ENCODE results near the gene CCN2. TPM values are rescaled to one million over a fixed set of nuclear protein-coding genes. Genes with fewer than 3 reads are reported as not detected.

CCN2 gene
- polyA plus RNA-seq, 1 of the 3 experiments (the other 2 are of a cell fraction), result 709 TPM

- no peak for TF ChIP-seq EP300 (IDR thresholded peaks at IDR 0.05; ENCODE audit: borderline replicate concordance in 1 of 2, low read depth in 1 of 2, low read length in 1 of 2)
Measured at GRCh38 chr6:131914967-131915751, 36.0 kb downstream of the CCN2 start (continued).

- Histone ChIP-seq H3K9ac (no peak overlapping the region), H3K79me2 (ENCODE audit: insufficient read depth) (no peaks in the 10 kb centered on the region), H3K4me2 (no peak overlapping the region), H3K27me3 (ENCODE audit: insufficient read depth) (peaks cover 30% of the 10 kb centered on the region), H3K4me3 (ENCODE audit: low read depth in 2 of 2, low read length in 1 of 2) (no peak overlapping the region), H3K9me3 (no peaks in the 10 kb centered on the region), H3F3A (replicated peaks; ENCODE audit: insufficient read depth) (peaks cover 4% of the 10 kb centered on the region), H3K27ac (ENCODE audit: low read depth in 2 of 2, low read length in 1 of 2) (no peak overlapping the region), H3K36me3 (replicated peaks in 1 of 2; ENCODE audit: control insufficient read depth in 1 of 2, insufficient read depth in 2 of 2, low read length in 1 of 2) (no peaks in the 10 kb centered on the region), H2AFZ (ENCODE audit: low read depth) (no peak overlapping the region), H4K20me1 (ENCODE audit: insufficient read depth) (no peaks in the 10 kb centered on the region), H3K9me2 (no peaks in the 10 kb centered on the region), H3K4me1 (ENCODE audit: control insufficient read depth in 1 of 2, insufficient read depth in 2 of 2, low read depth in 1 of 2, low read length in 1 of 2) (no peaks in the 10 kb centered on the region)
- POLR2A ChIA-PET, result no interaction called here
- CTCF ChIA-PET, result interaction anchor here (0.8 to 2.9 kb wide), 8 partner anchors 11 to 306 kb away, joined by 3 to 30 read pairs (median 4); no protein-coding TSS in a partner anchor
- no peak for DNase-seq
- TF ChIP-seq JUND (IDR thresholded peaks at IDR 0.05) (no peak), RAD21 (IDR thresholded peaks at IDR 0.05; ENCODE audit: low read length) (no peak), YY1 (IDR thresholded peaks at IDR 0.05; ENCODE audit: low read depth) (no peak), FOXM1 (IDR thresholded peaks at IDR 0.05; ENCODE audit: low read depth) (no peak), USF2 (IDR thresholded peaks at IDR 0.05; ENCODE audit: borderline replicate concordance, low read depth, low read length) (no peak), REST (IDR thresholded peaks at IDR 0.05; ENCODE audit: low read depth, low read length) (no peak), ELF1 (IDR thresholded peaks at IDR 0.05) (no peak)
- WGBS (ENCODE audit: low lambda C conversion rate), result 4% methylated on average over 1 of the region's 1 CpG
Measured at GRCh38 chr6:131914234-131914633, 36.9 kb downstream of the CCN2 start.

- no peak overlapping the region for H3K27ac ChIP-seq (ENCODE audit: low read depth in 2 of 2, low read length in 1 of 2)
- ChIA-PET POLR2A (no interaction called here), CTCF (no interaction called here)
- no peaks in the 10 kb centered on the region for H3K79me2 ChIP-seq (ENCODE audit: insufficient read depth)
- H3F3A ChIP-seq (replicated peaks; ENCODE audit: insufficient read depth), result peaks cover 4% of the 10 kb centered on the region
- DNase-seq, result no peak
- H3K4me1 ChIP-seq (ENCODE audit: control insufficient read depth in 1 of 2, insufficient read depth in 2 of 2, low read depth in 1 of 2, low read length in 1 of 2), result no peaks in the 10 kb centered on the region
- WGBS (ENCODE audit: low lambda C conversion rate), result 18% methylated on average over 3 of the region's 3 CpGs
- no peak overlapping the region for H3K9ac ChIP-seq
- H3K9me3 ChIP-seq, result no peaks in the 10 kb centered on the region
- no peaks in the 10 kb centered on the region for H4K20me1 ChIP-seq (ENCODE audit: insufficient read depth)
- no peak overlapping the region for H3K4me2 ChIP-seq
- H2AFZ ChIP-seq (ENCODE audit: low read depth), result no peak overlapping the region
- H3K4me3 ChIP-seq (ENCODE audit: low read depth in 2 of 2, low read length in 1 of 2), result no peak overlapping the region
- TF ChIP-seq EZH2phosphoT487 (IDR thresholded peaks at IDR 0.05; ENCODE audit: borderline replicate concordance, low read depth) (no peak), USF2 (IDR thresholded peaks at IDR 0.05; ENCODE audit: borderline replicate concordance, low read depth, low read length) (no peak), EP300 (IDR thresholded peaks at IDR 0.05; ENCODE audit: borderline replicate concordance in 1 of 2, low read depth in 1 of 2, low read length in 1 of 2) (no peak), TCF12 (IDR thresholded peaks at IDR 0.05) (no peak), CHD2 (IDR thresholded peaks at IDR 0.05; ENCODE audit: low read length, partially characterized antibody) (no peak), SMC3 (IDR thresholded peaks at IDR 0.05; ENCODE audit: low read depth, low read length) (no peak), ELF1 (IDR thresholded peaks at IDR 0.05) (no peak), FOSL2 (IDR thresholded peaks at IDR 0.05; ENCODE audit: borderline replicate concordance, low read depth) (no peak), GATA2 (CRISPR knock-in tag; IDR thresholded peaks at IDR 0.05) (no peak), TAF1 (IDR thresholded peaks at IDR 0.05; ENCODE audit: borderline replicate concordance, low read depth, low read length) (no peak), RCOR1 (IDR thresholded peaks at IDR 0.05; ENCODE audit: low read length) (no peak)
- H3K27me3 ChIP-seq (ENCODE audit: insufficient read depth), result peaks cover 51% of the 10 kb centered on the region
- H3K9me2 ChIP-seq, result no peaks in the 10 kb centered on the region
- H3K36me3 ChIP-seq (replicated peaks in 1 of 2; ENCODE audit: control insufficient read depth in 1 of 2, insufficient read depth in 2 of 2, low read length in 1 of 2), result no peaks in the 10 kb centered on the region
Measured at GRCh38 chr6:131911951-131912350, 39.2 kb downstream of the CCN2 start.

Data from SK-N-SH (cell line).